ENCODE results near the gene LSM3.

Gene LSM3

GRCh38 chr3:14156201-14156600 lies 22.4 kb upstream of the LSM3 start:
- H3K27ac ChIP-seq, result peak overlapping the region; percentile 17
- peak; percentile 53 for DNase-seq
- no peak for TF ChIP-seq CTCF (IDR thresholded peaks at IDR 0.05; ENCODE audit: low read depth, low read length)

GRCh38 chr3:14156843-14157561 lies 21.6 kb upstream of the LSM3 start:
- peaks cover 3% of the 10 kb centered on the region for H3K9me3 ChIP-seq (ENCODE audit: severe bottlenecking)
- peak overlapping the region; percentile 23 for H3K27ac ChIP-seq
- no peak for DNase-seq
- no peaks in the 10 kb centered on the region for H3K27me3 ChIP-seq (ENCODE audit: insufficient read depth, low read depth, severe bottlenecking)
- peaks cover 69% of the 10 kb centered on the region for H3K36me3 ChIP-seq
- H3K4me3 ChIP-seq (ENCODE audit: low read depth, low read length), result no peak overlapping the region
- TF ChIP-seq CTCF (IDR thresholded peaks at IDR 0.05; ENCODE audit: low read depth, low read length), result no peak

More at GRCh38 chr3:14156201-14156600, 22.4 kb upstream of the LSM3 start:
- H3K36me3 ChIP-seq, result peaks cover 68% of the 10 kb centered on the region
- H3K27me3 ChIP-seq (ENCODE audit: insufficient read depth, low read depth, severe bottlenecking), result no peaks in the 10 kb centered on the region
- H3K4me3 ChIP-seq (ENCODE audit: low read depth, low read length), result no peak overlapping the region
- peaks cover 3% of the 10 kb centered on the region for H3K9me3 ChIP-seq (ENCODE audit: severe bottlenecking)

- no peak for TF ChIP-seq CTCF (IDR thresholded peaks at IDR 0.05; ENCODE audit: low read depth, low read length)
- DNase-seq, result no peak
- peaks cover 75% of the 10 kb centered on the region for H3K36me3 ChIP-seq
These were observed 20.7 kb upstream of the LSM3 start for GRCh38 chr3:14157951-14158350.

GRCh38 chr3:14158370-14158769 lies 20.2 kb upstream of the LSM3 start:
- no peak overlapping the region for H3K27ac ChIP-seq
- no peaks in the 10 kb centered on the region for H3K27me3 ChIP-seq (ENCODE audit: insufficient read depth, low read depth, severe bottlenecking)
- H3K36me3 ChIP-seq, result peaks cover 76% of the 10 kb centered on the region
- H3K4me3 ChIP-seq (ENCODE audit: low read depth, low read length), result no peak overlapping the region
- TF ChIP-seq CTCF (IDR thresholded peaks at IDR 0.05; ENCODE audit: low read depth, low read length), result no peak
- H3K9me3 ChIP-seq (ENCODE audit: severe bottlenecking), result peaks cover 3% of the 10 kb centered on the region
- no peak for DNase-seq

More at GRCh38 chr3:14157951-14158350, 20.7 kb upstream of the LSM3 start:
- Histone ChIP-seq H3K27me3 (ENCODE audit: insufficient read depth, low read depth, severe bottlenecking) (no peaks in the 10 kb centered on the region), H3K9me3 (ENCODE audit: severe bottlenecking) (peaks cover 3% of the 10 kb centered on the region), H3K4me3 (ENCODE audit: low read depth, low read length) (no peak overlapping the region), H3K27ac (no peak overlapping the region)

GRCh38 chr3:14159426-14159825 lies 19.2 kb upstream of the LSM3 start:
- Histone ChIP-seq H3K9me3 (ENCODE audit: severe bottlenecking) (peaks cover 3% of the 10 kb centered on the region), H3K36me3 (peaks cover 76% of the 10 kb centered on the region), H3K4me3 (ENCODE audit: low read depth, low read length) (no peak overlapping the region), H3K27ac (no peak overlapping the region), H3K27me3 (ENCODE audit: insufficient read depth, low read depth, severe bottlenecking) (no peaks in the 10 kb centered on the region)
- TF ChIP-seq CTCF (IDR thresholded peaks at IDR 0.05; ENCODE audit: low read depth, low read length), result no peak
- DNase-seq, result no peak

GRCh38 chr3:14161282-14161681 lies 17.3 kb upstream of the LSM3 start:
- no peak for TF ChIP-seq CTCF (IDR thresholded peaks at IDR 0.05; ENCODE audit: low read depth, low read length)
- Histone ChIP-seq H3K36me3 (peaks cover 85% of the 10 kb centered on the region), H3K27me3 (ENCODE audit: insufficient read depth, low read depth, severe bottlenecking) (no peaks in the 10 kb centered on the region)

More at GRCh38 chr3:14161282-14161681, 17.3 kb upstream of the LSM3 start:
- no peak overlapping the region for H3K4me3 ChIP-seq (ENCODE audit: low read depth, low read length)
- H3K9me3 ChIP-seq (ENCODE audit: severe bottlenecking), result peaks cover 3% of the 10 kb centered on the region
- no peak for DNase-seq
- H3K27ac ChIP-seq, result no peak overlapping the region

All from WERI-Rb-1 (cell line).